T1000 (cell line): Measurements from ENCODE around the gene SERP1.

Experiments
- DNase-seq: peaks from one replicate; lab custom pipeline; 2025; ENCODE audit warnings: mixed read lengths; lab: John Stamatoyannopoulos, UW

Gene SERP1

GRCh38 chr3:150546226-150547044 is at the start of gene SERP1, which contains the start of gene EIF2A:
Gene SERP1, minus strand, starts transcription at chr3:150546496. Its CDS starts 361 bp downstream, at chr3:150546135.
Gene EIF2A, plus strand, starts transcription at chr3:150546787. Its CDS starts 16 bp downstream, at chr3:150546803.
- DNase-seq: peak; percentile 97

- DNase-seq: no peak
These were observed 47.9 kb upstream of the SERP1 start for GRCh38 chr3:150594150-150594549.

GRCh38 chr3:150589759-150590158 is 43.5 kb upstream of the SERP1 start:
- no peak for DNase-seq

- no peak for DNase-seq
These were observed 41.9 kb upstream of the SERP1 start for GRCh38 chr3:150588027-150588830.

GRCh38 chr3:150583028-150583427 is 36.7 kb upstream of the SERP1 start:
- no peak for DNase-seq

GRCh38 chr3:150582620-150583019 is 36.3 kb upstream of the SERP1 start:
- no peak for DNase-seq

GRCh38 chr3:150581174-150581573 is 34.9 kb upstream of the SERP1 start:
- DNase-seq: no peak

GRCh38 chr3:150577855-150578254 is 31.6 kb upstream of the SERP1 start:
- DNase-seq: no peak

GRCh38 chr3:150567328-150567727 is 21.0 kb upstream of the SERP1 start:
- DNase-seq: no peak

- no peak for DNase-seq
These were observed 17.9 kb upstream of the SERP1 start for GRCh38 chr3:150564243-150564642.

GRCh38 chr3:150557725-150558124 is 11.4 kb upstream of the SERP1 start:
- DNase-seq: no peak

- no peak for DNase-seq
These were observed 10.5 kb upstream of the SERP1 start for GRCh38 chr3:150556792-150557191.

GRCh38 chr3:150555859-150556436 is 9.7 kb upstream of the SERP1 start:
- DNase-seq: no peak

GRCh38 chr3:150547045-150547741 is 897 bp upstream of the SERP1 start:
- no peak for DNase-seq

GRCh38 chr3:150545419-150546225 is 674 bp downstream of the SERP1 start:
- no peak for DNase-seq

- DNase-seq: no peak
These were observed 1.6 kb downstream of the SERP1 start for GRCh38 chr3:150544726-150545125.

- no peak for DNase-seq
These were observed 2.3 kb downstream of the SERP1 start for GRCh38 chr3:150544041-150544440.

- DNase-seq: no peak
These were observed 2.8 kb downstream of the SERP1 start for GRCh38 chr3:150543531-150543930.

- no peak for DNase-seq
These were observed 3.2 kb downstream of the SERP1 start for GRCh38 chr3:150543128-150543527.

- no peak for DNase-seq
These were observed 5.3 kb downstream of the SERP1 start for GRCh38 chr3:150540991-150541390.

GRCh38 chr3:150540297-150540696 is 6.0 kb downstream of the SERP1 start:
- DNase-seq: no peak
